ENCODE results near the gene CDHR3. TPM values are rescaled to one million over a fixed set of nuclear protein-coding genes. Genes with fewer than 3 reads are reported as not detected.
"Not testable (repeated sequence)": the region's sequence is repeated elsewhere in the genome, so short reads cannot be mapped to it uniquely, and the experiment has no call there.

Gene CDHR3
- total RNA-seq, 1 experiment from 2014 or later: 3.3 TPM

- Histone ChIP-seq H3K79me2 (ENCODE audit: insufficient read depth, low read length) (no peaks in the 10 kb centered on the region), H2AK5ac (ENCODE audit: insufficient read length, low read length) (no peak overlapping the region), H3K4ac (ENCODE audit: low read depth, low read length) (no peak overlapping the region), H4K8ac (replicated peaks; ENCODE audit: insufficient read length, low read depth, low read length) (no peak overlapping the region), H3K23me2 (ENCODE audit: insufficient read length, low read depth, low read length, poor library complexity, severe bottlenecking) (no peaks in the 10 kb centered on the region), H2BK5ac (ENCODE audit: insufficient read length, low read length) (no peak overlapping the region), H3K4me2 (ENCODE audit: insufficient read depth, insufficient read length, low read length) (no peak overlapping the region), H4K5ac (ENCODE audit: insufficient read length, low read depth, low read length) (no peak overlapping the region), H2BK20ac (ENCODE audit: low read depth, low read length, poor library complexity, severe bottlenecking) (no peak overlapping the region), H2BK12ac (ENCODE audit: insufficient read length, low read depth, low read length) (no peak overlapping the region), H3K79me1 (ENCODE audit: insufficient read depth, low read depth, low read length, poor library complexity, severe bottlenecking) (no peaks in the 10 kb centered on the region), H3K9me3 (ENCODE audit: control insufficient read depth, low read depth, low read length) (no peaks in the 10 kb centered on the region), H2AFZ (ENCODE audit: low read length) (no peak overlapping the region), H4K20me1 (ENCODE audit: control insufficient read depth, insufficient read depth, insufficient read length) (no peaks in the 10 kb centered on the region), H3K27me3 (ENCODE audit: insufficient read depth, low read length) (no peaks in the 10 kb centered on the region), H2BK15ac (ENCODE audit: low read depth, low read length) (no peak overlapping the region), H3K14ac (ENCODE audit: insufficient read depth, low read length) (no peak overlapping the region), H2BK120ac (ENCODE audit: low read depth, low read length, poor library complexity, severe bottlenecking) (no peak overlapping the region), H3K4me1 (ENCODE audit: insufficient read depth, low read length) (no peaks in the 10 kb centered on the region), H4K91ac (ENCODE audit: insufficient read length, low read depth, low read length) (no peak overlapping the region), H3K56ac (ENCODE audit: insufficient read length, low read depth, low read length) (no peak overlapping the region), H3T11ph (ENCODE audit: low read length) (no peak overlapping the region), H3K27ac (ENCODE audit: insufficient read length, low read depth, low read length) (no peak overlapping the region), H3K9ac (ENCODE audit: extremely low read depth, insufficient read length, low read length) (no peak overlapping the region), H3K18ac (ENCODE audit: insufficient read length, low read depth, low read length) (no peak overlapping the region), H3K23ac (ENCODE audit: insufficient read length, low read depth, low read length) (no peak overlapping the region)
- no peak for TF ChIP-seq CTCF (conservative IDR thresholded peaks at IDR 0.05)
- Mint-ChIP-seq H3K27me3 (ENCODE audit: low read depth) (peaks cover 7% of the 10 kb centered on the region; the same call in 1 of the 2 replicates), H3K27ac (no peak overlapping the region; a peak in 1 of 7 replicates), H3K4me3 (no peak overlapping the region), H3K9me3 (peaks cover 12 to 16% of the 10 kb centered on the region in 2 experiments), H3K4me1 (no peaks in the 10 kb centered on the region; a peak in 1 of 4 replicates), H3K36me3 (ENCODE audit: insufficient read depth in 1 of 3, low read depth in 3 of 3) (peaks cover 6 to 9% (median 8%) of the 10 kb centered on the region in 3 experiments; a peak in 4 of 7 replicates)
- no peak for DNase-seq
- WGBS (ENCODE audit: extremely low coverage, insufficient read length, low lambda C conversion rate): no CpG with 5 or more reads among the region's 3 CpGs
Measured at GRCh38 chr7:105954711-105955110, 8.4 kb upstream of the CDHR3 start.

GRCh38 chr7:105955651-105956466 is 7.2 kb upstream of the CDHR3 start:
- H4K8ac ChIP-seq (replicated peaks; ENCODE audit: insufficient read length, low read depth, low read length); H3K4me1 ChIP-seq (ENCODE audit: insufficient read depth, low read length); H2BK5ac ChIP-seq (ENCODE audit: insufficient read length, low read length); H2AFZ ChIP-seq (ENCODE audit: low read length); H2BK120ac ChIP-seq (ENCODE audit: low read depth, low read length, poor library complexity, severe bottlenecking); H3K79me2 ChIP-seq (ENCODE audit: insufficient read depth, low read length); H3K9me3 ChIP-seq (ENCODE audit: control insufficient read depth, low read depth, low read length); DNase-seq; H2BK12ac ChIP-seq (ENCODE audit: insufficient read length, low read depth, low read length); H4K5ac ChIP-seq (ENCODE audit: insufficient read length, low read depth, low read length); H3K27me3 Mint-ChIP-seq (ENCODE audit: low read depth); H3K23ac ChIP-seq (ENCODE audit: insufficient read length, low read depth, low read length); H3K36me3 Mint-ChIP-seq (ENCODE audit: insufficient read depth in 1 of 3, low read depth in 3 of 3); H3K4me2 ChIP-seq (ENCODE audit: insufficient read depth, insufficient read length, low read length); H4K91ac ChIP-seq (ENCODE audit: insufficient read length, low read depth, low read length); H3K27ac Mint-ChIP-seq; H4K20me1 ChIP-seq (ENCODE audit: control insufficient read depth, insufficient read depth, insufficient read length); H3K4me3 Mint-ChIP-seq; H3K14ac ChIP-seq (ENCODE audit: insufficient read depth, low read length); H3K79me1 ChIP-seq (ENCODE audit: insufficient read depth, low read depth, low read length, poor library complexity, severe bottlenecking); H3K18ac ChIP-seq (ENCODE audit: insufficient read length, low read depth, low read length); H3K27ac ChIP-seq (ENCODE audit: insufficient read length, low read depth, low read length); H3K4ac ChIP-seq (ENCODE audit: low read depth, low read length); H3K4me1 Mint-ChIP-seq; H2BK15ac ChIP-seq (ENCODE audit: low read depth, low read length); H3T11ph ChIP-seq (ENCODE audit: low read length); H3K56ac ChIP-seq (ENCODE audit: insufficient read length, low read depth, low read length); H3K9ac ChIP-seq (ENCODE audit: extremely low read depth, insufficient read length, low read length); H2BK20ac ChIP-seq (ENCODE audit: low read depth, low read length, poor library complexity, severe bottlenecking); H3K27me3 ChIP-seq (ENCODE audit: insufficient read depth, low read length); H2AK5ac ChIP-seq (ENCODE audit: insufficient read length, low read length); H3K23me2 ChIP-seq (ENCODE audit: insufficient read length, low read depth, low read length, poor library complexity, severe bottlenecking): not testable (repeated sequence)
- H3K9me3 Mint-ChIP-seq: peaks cover 9 to 11% of the 10 kb centered on the region in 2 experiments
- WGBS (ENCODE audit: extremely low coverage, insufficient read length, low lambda C conversion rate): no CpG with 5 or more reads among the region's 52 CpGs

All from H9 (cell line).